PC-3 (cell line): ENCODE data around the gene NFIC.

Experiments used
- EZH2 ChIP-seq: fragments of 300-600 bp; sonication (generic); IDR thresholded peaks from one replicate; pipeline ENCODE4 v1.6.1; 2017; ENCODE audit warnings: antibody characterized with exemption, mild to moderate bottlenecking, low read length; ENCODE audit not compliant: unreplicated experiment
- TF ChIP-seq, protein P1 (sequence below): fragments of 300-600 bp; sonication (generic); conservative IDR thresholded peaks from 2 replicates; pipeline ENCODE4 v1.5.1; 2017; ENCODE audit warnings: antibody characterized with exemption, low read depth, mild to moderate bottlenecking, low read length

DNA sequence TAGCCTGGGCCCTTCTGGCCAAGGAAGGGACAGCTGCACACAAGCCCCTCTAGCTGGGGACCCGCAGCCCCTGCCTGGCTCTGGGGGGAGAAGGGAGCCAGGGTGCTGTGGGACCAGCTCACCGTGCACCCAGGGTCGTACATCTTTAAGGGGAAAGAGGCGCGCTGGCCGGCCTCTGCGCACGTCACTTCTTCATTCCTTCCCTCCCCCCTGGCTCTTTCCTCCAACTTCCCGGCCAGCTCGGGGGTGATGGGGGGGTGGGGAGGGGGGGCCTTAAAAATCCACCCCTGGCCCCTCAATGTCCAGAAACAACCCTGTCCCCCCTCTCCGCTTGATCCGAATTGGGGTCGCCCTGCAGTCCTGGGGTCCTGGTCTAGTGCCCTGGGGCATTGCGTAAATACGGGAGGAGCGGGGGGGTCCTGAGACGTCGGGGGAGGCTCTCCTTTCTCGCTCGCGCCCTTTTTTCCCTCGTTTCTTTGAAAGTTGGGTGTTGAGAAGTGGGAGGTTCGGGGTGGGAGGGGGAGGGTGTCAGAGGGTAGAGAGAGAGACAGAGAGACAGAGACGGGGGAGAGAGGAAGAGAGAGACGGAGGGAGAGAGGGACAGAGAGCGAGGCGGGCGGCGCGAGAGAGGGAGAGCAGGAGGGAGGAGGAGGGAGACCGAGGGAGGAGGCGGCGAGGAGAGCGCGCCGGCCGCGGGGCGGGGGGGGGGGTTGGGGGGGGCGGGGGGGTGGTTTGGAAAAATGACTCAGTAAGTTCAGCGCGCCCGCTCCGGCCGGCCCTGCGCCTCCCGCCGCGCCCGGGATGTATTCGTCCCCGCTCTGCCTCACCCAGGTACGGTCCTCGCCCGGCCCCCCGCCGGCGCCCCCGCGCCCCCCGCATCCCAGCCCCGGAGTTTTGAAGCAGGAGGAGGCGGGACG, at the start of gene NFIC:
- TF ChIP-seq, protein P1, sequence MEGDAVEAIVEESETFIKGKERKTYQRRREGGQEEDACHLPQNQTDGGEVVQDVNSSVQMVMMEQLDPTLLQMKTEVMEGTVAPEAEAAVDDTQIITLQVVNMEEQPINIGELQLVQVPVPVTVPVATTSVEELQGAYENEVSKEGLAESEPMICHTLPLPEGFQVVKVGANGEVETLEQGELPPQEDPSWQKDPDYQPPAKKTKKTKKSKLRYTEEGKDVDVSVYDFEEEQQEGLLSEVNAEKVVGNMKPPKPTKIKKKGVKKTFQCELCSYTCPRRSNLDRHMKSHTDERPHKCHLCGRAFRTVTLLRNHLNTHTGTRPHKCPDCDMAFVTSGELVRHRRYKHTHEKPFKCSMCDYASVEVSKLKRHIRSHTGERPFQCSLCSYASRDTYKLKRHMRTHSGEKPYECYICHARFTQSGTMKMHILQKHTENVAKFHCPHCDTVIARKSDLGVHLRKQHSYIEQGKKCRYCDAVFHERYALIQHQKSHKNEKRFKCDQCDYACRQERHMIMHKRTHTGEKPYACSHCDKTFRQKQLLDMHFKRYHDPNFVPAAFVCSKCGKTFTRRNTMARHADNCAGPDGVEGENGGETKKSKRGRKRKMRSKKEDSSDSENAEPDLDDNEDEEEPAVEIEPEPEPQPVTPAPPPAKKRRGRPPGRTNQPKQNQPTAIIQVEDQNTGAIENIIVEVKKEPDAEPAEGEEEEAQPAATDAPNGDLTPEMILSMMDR = no peak
- TF ChIP-seq EZH2 = no peak
